K562 (cell line): ENCODE data around the gene NXN. TPM values are rescaled to one million over a fixed set of nuclear protein-coding genes. Genes with fewer than 3 reads are reported as not detected.

Experiments
- ATAC-seq: fragments of 200-7000 bp; cut with Tn5 transposase; 3 replicates; pipeline ENCODE4 v1.9.1; 2020; ENCODE audit warnings: moderate library complexity
- BruUV-seq: library from RNA; stranded (reverse); fragments of 400-500 nt; replicated peaks from 2 replicates; lab custom pipeline; 2021; lab: Mats Ljungman, UMichigan
- CTCF ChIA-PET: fragments of 300-600 bp; formaldehyde crosslinking; extraction: SDS; loops from one replicate; lab custom pipeline; 2021; ENCODE audit warnings: low intra/inter-chr PET ratio; lab: Yijun Ruan, JAX
- POLR2A ChIA-PET: fragments of 300-600, 350-650 bp; sonication (Branson Sonifier 250); formaldehyde crosslinking; extraction: SDS; loops from one replicate; lab custom pipeline; 2021; ENCODE audit warnings: antibody characterized with exemption, inconsistent platforms; lab: Yijun Ruan, JAX
- DNase-seq, 4 experiments: peaks; one replicate each; pipeline versions ENCODE4 v3.0.0 to v3.0.0-alpha.2; 2011 to 2018; ENCODE audit warnings: low spot score in 3 of 4, mixed read lengths in 3 of 4; ENCODE audit errors: extremely low read depth in 1 of 4
- FAIRE-seq: peaks from 2 replicates; lab custom pipeline; 2011; peaks lifted over from hg19 to GRCh38; lab: Jason Lieb, UNC
- H2AFZ ChIP-seq: 2 replicates; pipeline ENCODE4 v1.6.0; 2011; ENCODE audit warnings: low read depth, low read length, control low read depth, inconsistent platforms
- H3K27ac ChIP-seq: fragments of 200-600 bp; 3 replicates; pipeline ENCODE4 v1.8.0; 2011; ENCODE audit warnings: low read depth, mild to moderate bottlenecking, control low read depth, inconsistent platforms, low read length, moderate library complexity, mixed read lengths; ENCODE audit errors: extremely low read depth
- H3K27me3 ChIP-seq, 2 experiments: fragments of 300-600 bp in 1 of 2; 2 replicates in 1 of 2; 3 replicates in 1 of 2; pipeline versions ENCODE4 v1.6.0 to v1.8.0; 2011; ENCODE audit warnings: inconsistent platforms in 2 of 2, low read length in 2 of 2, mild to moderate bottlenecking in 1 of 2, mixed read lengths in 1 of 2, moderate library complexity in 1 of 2; ENCODE audit not compliant: control insufficient read depth in 2 of 2, insufficient read depth in 2 of 2
- H3K36me3 ChIP-seq: fragments of 300-600 bp; 3 replicates; pipeline ENCODE4 v1.8.0; 2011; ENCODE audit warnings: mild to moderate bottlenecking, low read length, inconsistent platforms; ENCODE audit not compliant: control insufficient read depth, insufficient read depth
- H3K4me1 ChIP-seq, 2 experiments: fragments of 200-600 bp in 1 of 2; replicated peaks in 1 of 2; 2 replicates in 1 of 2; 3 replicates in 1 of 2; pipeline versions ENCODE4 v1.5.1 to v1.8.0; 2011; ENCODE audit warnings: inconsistent platforms in 2 of 2, low read length in 2 of 2, mild to moderate bottlenecking in 1 of 2, mixed read lengths in 1 of 2, moderate library complexity in 1 of 2; ENCODE audit not compliant: control insufficient read depth in 2 of 2, insufficient read depth in 2 of 2
- H3K4me2 ChIP-seq: 2 replicates; pipeline ENCODE4 v1.6.1; 2011; ENCODE audit warnings: low read length, control low read depth, inconsistent platforms, mixed read lengths; ENCODE audit not compliant: insufficient read depth
- H3K4me3 ChIP-seq: fragments of 200-600 bp; sonication (generic), shearing (Covaris generic); 2 replicates; pipeline ENCODE4 v1.5.1; 2016; ENCODE audit warnings: control low read depth, inconsistent platforms
- H3K79me2 ChIP-seq: fragments of 200-600 bp; 3 replicates; pipeline ENCODE4 v1.8.0; 2011; ENCODE audit warnings: low read length, inconsistent platforms; ENCODE audit not compliant: control insufficient read depth, insufficient read depth
- H3K9ac ChIP-seq, 2 experiments: 2 replicates each; pipeline versions ENCODE4 v1.6.0 to v1.6.1; 2011; ENCODE audit warnings: low read depth in 2 of 2, low read length in 2 of 2, control low read depth in 1 of 2, inconsistent platforms in 1 of 2, mild to moderate bottlenecking in 1 of 2, mixed read lengths in 1 of 2; ENCODE audit not compliant: insufficient read depth in 1 of 2
- H3K9me1 ChIP-seq: one replicate; pipeline ENCODE4 v1.6.0; 2011; ENCODE audit warnings: inconsistent platforms, mild to moderate bottlenecking, low read length, moderate library complexity; ENCODE audit not compliant: control insufficient read depth, insufficient read depth
- H3K9me3 ChIP-seq: replicated peaks from 2 replicates; pipeline ENCODE4 v1.5.1; 2011; ENCODE audit warnings: low read depth, low read length, inconsistent platforms; ENCODE audit not compliant: control insufficient read depth, insufficient read depth
- H4K20me1 ChIP-seq: replicated peaks from 2 replicates; pipeline ENCODE4 v1.6.1; 2011; ENCODE audit warnings: low read length, inconsistent platforms, mixed read lengths; ENCODE audit not compliant: control insufficient read depth, insufficient read depth
- ASH1L ChIP-seq: fragments of 450-650 bp; IDR thresholded peaks from 2 replicates; pipeline ENCODE4 v1.6.1; 2018; ENCODE audit warnings: borderline replicate concordance, mild to moderate bottlenecking, low read depth; ENCODE audit not compliant: partially characterized antibody
- ATF6 ChIP-seq: sonication (generic); formaldehyde crosslinking; IDR thresholded peaks from 2 replicates; pipeline ENCODE4 v1.4.0; 2020; ENCODE audit warnings: mild to moderate bottlenecking, missing genetic modification reagents
- BRD4 ChIP-seq: fragments of 200-600 bp; sonication (generic); IDR thresholded peaks from 2 replicates; pipeline ENCODE4 v1.6.1; 2017; ENCODE audit warnings: inconsistent platforms
- GATAD2A ChIP-seq: fragments of 450-650 bp; IDR thresholded peaks from 2 replicates; pipeline ENCODE4 v1.6.1; 2017
- GTF2B ChIP-seq: IDR thresholded peaks from 2 replicates; pipeline ENCODE4 v1.6.1; 2011; ENCODE audit not compliant: insufficient read length; ENCODE audit errors: extremely low read depth
- HMGN3 ChIP-seq: IDR thresholded peaks from 2 replicates; pipeline ENCODE4 v1.6.1; 2011; ENCODE audit warnings: borderline replicate concordance, low read depth, mild to moderate bottlenecking, mixed read lengths, low read length; ENCODE audit not compliant: insufficient read length; ENCODE audit errors: extremely low read depth
- HNRNPK ChIP-seq: fragments of 200-400 bp; formaldehyde crosslinking; IDR thresholded peaks from one replicate; pipeline ENCODE4 v1.6.1; 2018; ENCODE audit warnings: mild to moderate bottlenecking, low read depth, low read length; ENCODE audit not compliant: poor library complexity, severe bottlenecking
- LCOR ChIP-seq: sonication (generic); formaldehyde crosslinking; IDR thresholded peaks from 2 replicates; pipeline ENCODE4 v1.8.0; 2022; ENCODE audit warnings: mild to moderate bottlenecking, missing genetic modification reagents
- NR2C2 ChIP-seq, 2 experiments: fragments of 200-800 bp in 1 of 2; sonication (Bioruptor generic) in 1 of 2; sonication (generic) in 1 of 2; formaldehyde crosslinking in 1 of 2; IDR thresholded peaks; 2 replicates each; pipeline versions ENCODE4 v1.6.1 to v1.8.0; 2016 to 2022; ENCODE audit warnings: mild to moderate bottlenecking in 1 of 2, missing compliant biosample characterization in 1 of 2, missing genetic modification characterization in 1 of 2, missing genetic modification reagents in 1 of 2
- SFPQ ChIP-seq: fragments of 200-400 bp; formaldehyde crosslinking; IDR thresholded peaks from 2 replicates; pipeline ENCODE4 v1.6.1; 2017; ENCODE audit warnings: mild to moderate bottlenecking, low read depth, low read length, moderate library complexity
- TBP ChIP-seq: optimal IDR thresholded peaks from 2 replicates; pipeline ENCODE3; 2011; ENCODE audit warnings: low read depth, low read length, improper control_type of control experiment
- TRIM25 ChIP-seq: fragments of 450-650 bp; IDR thresholded peaks from 2 replicates; pipeline ENCODE4 v1.7.0; 2016; ENCODE audit warnings: borderline replicate concordance
- XRCC3 ChIP-seq: fragments of 450-650 bp; IDR thresholded peaks from 2 replicates; pipeline ENCODE4 v1.6.1; 2017; ENCODE audit warnings: mild to moderate bottlenecking, moderate library complexity
- ZBTB7A ChIP-seq: IDR thresholded peaks from 2 replicates; pipeline ENCODE4 v1.6.1; 2011; ENCODE audit warnings: low read depth, mild to moderate bottlenecking, low read length, moderate library complexity, borderline replicate concordance; ENCODE audit not compliant: control insufficient read depth
- ZNF77 ChIP-seq: fragments of 250-450 bp; sonication (Bioruptor Pico); IDR thresholded peaks from 2 replicates; pipeline ENCODE4 v1.5.0; 2020
- WGBS: fragments of 100-300 bp; shearing (Covaris generic); methylation state at CpG from one replicate; pipeline ENCODE4 v1.1.6; 2016; ENCODE audit warnings: low coverage, mixed read lengths; ENCODE audit not compliant: insufficient coverage; ENCODE audit errors: missing lambda C conversion rate; 5-methylcytosine and 5-hydroxymethylcytosine counted together
- in situ Hi-C: fragments of 300-500 bp; cut with MboI; formaldehyde crosslinking; loops from 4 replicates; pipeline ENCODE4 v1.15.0; 2018; ENCODE audit warnings: inconsistent platforms, mixed read lengths
- intact Hi-C: fragments of 100-400 bp; cut with micrococcal nuclease; formaldehyde crosslinking; loops from 2 replicates; pipeline ENCODE4 v1.14.2; 2022
- polyA plus RNA-seq, 8 experiments: library from polyadenylated mRNA; depleted of rRNA in 4 of 8; stranded (reverse) in 5 of 8; unstranded in 3 of 8; fragments of >200 nt; fragmentation: Nextera tagmentation in 2 of 8; fragmentation: Illumina TruSeq in 1 of 8; extraction: Ambion mirVana in 2 of 8; extraction: Trizol in 1 of 8; gene quantifications; 2 replicates each; pipeline versions ENCODE4 v1.2.1 to v1.2.3, GENCODE V29; 2011 to 2014; ENCODE audit warnings: inconsistent platforms in 1 of 8, missing spikeins in 1 of 8
- total RNA-seq, 7 experiments: library from RNA; depleted of rRNA in 6 of 7; stranded (reverse); fragments of >200 nt in 6 of 7; fragmentation: Illumina TruSeq in 2 of 7; extraction: Trizol in 2 of 7; gene quantifications; 2 replicates each; pipeline versions ENCODE4 v1.2.1 to v1.2.3, GENCODE V29; 2011 to 2021; ENCODE audit warnings: low replicate concordance in 1 of 7

NXN gene
- total and polyA plus RNA-seq, 9 of the 15 experiments (the other 6 are each of a cell fraction or from before 2014, with no cell fraction given): 0.08 to 0.39 (median 0.29) TPM; not detected in 5

- Histone ChIP-seq H3K9me1 (no peaks in the 10 kb centered on the region), H3K36me3 (peaks cover 12% of the 10 kb centered on the region; the same call in 1 of the 3 replicates), H3K4me3 (no peak overlapping the region), H4K20me1 (0 out of 2 replicates have a peak, but pooled peaks cover 7% of the 10 kb centered on the region), H3K27me3 (peaks cover 15 to 33% of the 10 kb centered on the region in 2 experiments), H3K9ac (no peak overlapping the region), H2AFZ (no peak overlapping the region), H3K79me2 (no peaks in the 10 kb centered on the region), H3K9me3 (no peaks in the 10 kb centered on the region), H3K4me1 (peaks cover 0 to 4% of the 10 kb centered on the region in 2 experiments; a peak in 1 of 5 replicates), H3K27ac (no peak overlapping the region), H3K4me2 (no peak overlapping the region)
- in situ Hi-C loops (no loop called here), intact Hi-C loops (loop anchor here (5.0 kb wide), 1 partner anchor 201 kb away; the partner anchor contains the start of gene TIMM22)
- FAIRE-seq (no peak), ATAC-seq (no peak), DNase-seq (no peak)
- ChIA-PET CTCF (no interaction called here), POLR2A (interaction anchor here (1.1 to 1.2 kb wide), 2 partner anchors 37 to 128 kb away, joined by 3 to 6 read pairs; no protein-coding TSS in a partner anchor)
- TF ChIP-seq ZBTB7A: no peak
- no peak for TF ChIP-seq ATF6 (CRISPR knock-in tag)
- no peak for TF ChIP-seq NR2C2 (CRISPR knock-in tag; IDR thresholded peaks at IDR 0.05)
- TF ChIP-seq NR2C2 (tag; IDR thresholded peaks at IDR 0.05): no peak
- no peak for TF ChIP-seq GTF2B
- no peak for TF ChIP-seq XRCC3
- TF ChIP-seq GATAD2A: no peak
- TF ChIP-seq HMGN3: no peak
- no peak for TF ChIP-seq ZNF77 (CRISPR knock-in tag)
- no peak for TF ChIP-seq TBP
- TF ChIP-seq LCOR (CRISPR knock-in tag): no peak
- TF ChIP-seq TRIM25: no peak
- no peak for TF ChIP-seq HNRNPK
- TF ChIP-seq SFPQ: no peak
- no peak for TF ChIP-seq BRD4
- TF ChIP-seq ASH1L: no peak
- no TSS peak for BruUV-seq
- WGBS: 30% methylated on average over 6 of the region's 15 CpGs
These were observed 183.0 kb downstream of the NXN start for GRCh38 chr17:796609-797008.
